ENCODE data around the gene NKX2-4. TPM values are rescaled to one million over a fixed set of nuclear protein-coding genes. Genes with fewer than 3 reads are reported as not detected.

Gene NKX2-4
- total RNA-seq, 4 donors from 2014 or later = not detected

GRCh38 chr20:21360705-21361104 is 36.6 kb downstream of the NKX2-4 start:
- in situ Hi-C loops (cut with MboI; ENCODE audit: low pct_ligation_motif_present in 1 of 4, low pct_unique_long_range_greater_than_20kb in 1 of 4, low sequenced_read_pairs in 3 of 4) = no loop called here
- Histone ChIP-seq H3K27ac (no peak overlapping the region), H3K4me1 (peaks cover 0 to 12% (median 2%) of the 10 kb centered on the region in 4 donors), H3K36me3 (peaks cover 0 to 31% (median 10%) of the 10 kb centered on the region in 4 donors), H3K27me3 (no peaks in the 10 kb centered on the region), H3K9me3 (no peaks in the 10 kb centered on the region), H3K4me3 (no peak overlapping the region)
- intact Hi-C loops (cut with DNase I; ENCODE audit: low total_unique reads) = no loop called here
- WGBS, 2 donors (ENCODE audit: low coverage in 1 of 2) = 64 to 71% methylated on average over 1 of the region's 1 CpG
- TF ChIP-seq POLR2A (IDR thresholded peaks at IDR 0.05) = no peak
- TF ChIP-seq CTCF (IDR thresholded peaks at IDR 0.05) = no peak
- no peak for TF ChIP-seq EP300 (IDR thresholded peaks at IDR 0.05; ENCODE audit: low read depth)
- no peak for TF ChIP-seq POLR2AphosphoS5 (IDR thresholded peaks at IDR 0.05)
- DNase-seq = no peak

GRCh38 chr20:21358737-21359136 is 38.6 kb downstream of the NKX2-4 start:
- Histone ChIP-seq H3K4me1 (peaks cover 0 to 12% (median 2%) of the 10 kb centered on the region in 4 donors), H3K9me3 (no peaks in the 10 kb centered on the region), H3K27ac (no peak overlapping the region), H3K4me3 (no peak overlapping the region), H3K27me3 (no peaks in the 10 kb centered on the region), H3K36me3 (peaks cover 0 to 27% (median 9%) of the 10 kb centered on the region in 4 donors)
- no peak for TF ChIP-seq EP300 (IDR thresholded peaks at IDR 0.05; ENCODE audit: low read depth)
- no peak for TF ChIP-seq POLR2AphosphoS5 (IDR thresholded peaks at IDR 0.05)
- TF ChIP-seq CTCF (IDR thresholded peaks at IDR 0.05) = no peak
- intact Hi-C loops (cut with DNase I; ENCODE audit: low total_unique reads) = no loop called here
- no peak for DNase-seq
- in situ Hi-C loops (cut with MboI; ENCODE audit: low pct_ligation_motif_present in 1 of 4, low pct_unique_long_range_greater_than_20kb in 1 of 4, low sequenced_read_pairs in 3 of 4) = no loop called here
- 94 to 96% methylated on average over 5 of the region's 5 CpGs for WGBS, 2 donors (ENCODE audit: low coverage in 1 of 2)

GRCh38 chr20:21357844-21358243 is 39.5 kb downstream of the NKX2-4 start:
- WGBS, 2 donors (ENCODE audit: low coverage in 1 of 2) = 38 to 52% methylated on average over 1 of the region's 1 CpG

GRCh38 chr20:21356386-21356785 is 40.9 kb downstream of the NKX2-4 start:
- no peak for DNase-seq
- in situ Hi-C loops (cut with MboI; ENCODE audit: low pct_ligation_motif_present in 1 of 4, low pct_unique_long_range_greater_than_20kb in 1 of 4, low sequenced_read_pairs in 3 of 4) = no loop called here
- intact Hi-C loops (cut with DNase I; ENCODE audit: low total_unique reads) = no loop called here

More at GRCh38 chr20:21357844-21358243, 39.5 kb downstream of the NKX2-4 start:
- TF ChIP-seq CTCF (IDR thresholded peaks at IDR 0.05) (no peak), POLR2A (IDR thresholded peaks at IDR 0.05) (no peak), POLR2AphosphoS5 (IDR thresholded peaks at IDR 0.05) (no peak), EP300 (IDR thresholded peaks at IDR 0.05; ENCODE audit: low read depth) (no peak)
- Histone ChIP-seq H3K4me1 (peaks cover 0 to 12% (median 2%) of the 10 kb centered on the region in 4 donors), H3K27ac (no peak overlapping the region), H3K27me3 (no peaks in the 10 kb centered on the region), H3K36me3 (peaks cover 0 to 20% (median 7%) of the 10 kb centered on the region in 4 donors), H3K4me3 (no peak overlapping the region), H3K9me3 (no peaks in the 10 kb centered on the region)
- no peak for DNase-seq
- in situ Hi-C loops (cut with MboI; ENCODE audit: low pct_ligation_motif_present in 1 of 4, low pct_unique_long_range_greater_than_20kb in 1 of 4, low sequenced_read_pairs in 3 of 4) (no loop called here), intact Hi-C loops (cut with DNase I; ENCODE audit: low total_unique reads) (no loop called here)

More at GRCh38 chr20:21356386-21356785, 40.9 kb downstream of the NKX2-4 start:
- Histone ChIP-seq H3K36me3 (peaks cover 0 to 20% (median 7%) of the 10 kb centered on the region in 4 donors), H3K27me3 (no peaks in the 10 kb centered on the region), H3K4me3 (no peak overlapping the region), H3K9me3 (no peaks in the 10 kb centered on the region), H3K27ac (no peak overlapping the region), H3K4me1 (peaks cover 0 to 12% (median 2%) of the 10 kb centered on the region in 4 donors)
- no peak for TF ChIP-seq EP300 (IDR thresholded peaks at IDR 0.05; ENCODE audit: low read depth)
- no peak for TF ChIP-seq POLR2AphosphoS5 (IDR thresholded peaks at IDR 0.05)
- TF ChIP-seq POLR2A (IDR thresholded peaks at IDR 0.05) = no peak
- TF ChIP-seq CTCF (IDR thresholded peaks at IDR 0.05) = no peak
